Mucosa of stomach (tissue), 1 donor: ENCODE data around the gene INO80B.
"Not testable (repeated sequence)": the region's sequence is repeated elsewhere in the genome, so short reads cannot be mapped to it uniquely, and the experiment has no call there.

ENCODE experiments used
- H3K27me3 ChIP-seq: one replicate; pipeline ENCODE4 v1.7.0; 2013; ENCODE audit warnings: mild to moderate bottlenecking, low read length; ENCODE audit not compliant: control insufficient read depth, insufficient read depth
- H3K36me3 ChIP-seq: one replicate; pipeline ENCODE4 v1.7.0; 2013; ENCODE audit warnings: low read length; ENCODE audit not compliant: control insufficient read depth, insufficient read depth
- H3K4me1 ChIP-seq: one replicate; pipeline ENCODE4 v1.7.0; 2013; ENCODE audit warnings: mild to moderate bottlenecking, low read length; ENCODE audit not compliant: control insufficient read depth, insufficient read depth
- H3K4me3 ChIP-seq: one replicate; pipeline ENCODE4 v1.7.0; 2013; ENCODE audit warnings: low read length
- H3K9ac ChIP-seq: one replicate; pipeline ENCODE4 v1.7.0; 2013; ENCODE audit warnings: mild to moderate bottlenecking, low read length, moderate library complexity
- H3K9me3 ChIP-seq: one replicate; pipeline ENCODE4 v1.7.0; 2013; ENCODE audit warnings: mild to moderate bottlenecking, low read length, moderate library complexity; ENCODE audit not compliant: control insufficient read depth
- donor health status: Pancreatic carcinoma.

The INO80B gene

GRCh38 chr2:74419345-74419744 is 35.5 kb upstream of the INO80B start:
- Histone ChIP-seq H3K4me1 (peaks cover 32% of the 10 kb centered on the region), H3K36me3 (no peaks in the 10 kb centered on the region), H3K9me3 (no peaks in the 10 kb centered on the region), H3K9ac (no peak overlapping the region), H3K27me3 (peaks cover 10% of the 10 kb centered on the region), H3K4me3 (no peak overlapping the region)

GRCh38 chr2:74420006-74420405 is 34.9 kb upstream of the INO80B start:
- no peaks in the 10 kb centered on the region for H3K36me3 ChIP-seq
- H3K9ac ChIP-seq: no peak overlapping the region
- no peak overlapping the region for H3K4me3 ChIP-seq
- H3K4me1 ChIP-seq: peaks cover 26% of the 10 kb centered on the region
- H3K27me3 ChIP-seq: peaks cover 8% of the 10 kb centered on the region
- no peaks in the 10 kb centered on the region for H3K9me3 ChIP-seq

GRCh38 chr2:74420443-74421103 is 34.3 kb upstream of the INO80B start:
- Histone ChIP-seq H3K4me1 (peaks cover 20% of the 10 kb centered on the region), H3K4me3 (peak overlapping the region; percentile 49), H3K9ac (peak overlapping the region; percentile 80)

GRCh38 chr2:74421221-74421870 is 33.5 kb upstream of the INO80B start, which contains the start of the genes C2orf81 and WDR54:
TSS of gene C2orf81 (minus strand) at chr2:74421619. CDS start at chr2:74421560, 59 bp downstream.
TSS of gene WDR54 (plus strand) at chr2:74421730. CDS start at chr2:74422154, 424 bp downstream.
- Histone ChIP-seq H3K4me1 (peaks cover 13% of the 10 kb centered on the region), H3K9me3 (no peaks in the 10 kb centered on the region), H3K9ac (peak within 1 kb of the TSS; percentile 80), H3K27me3 (no peaks in the 10 kb centered on the region), H3K36me3 (no peaks in the 10 kb centered on the region), H3K4me3 (peak within 1 kb of the TSS; percentile 49)

More at GRCh38 chr2:74420443-74421103, 34.3 kb upstream of the INO80B start:
- H3K27me3 ChIP-seq, H3K9me3 ChIP-seq, H3K36me3 ChIP-seq: not testable (repeated sequence)

GRCh38 chr2:74423231-74424095 is 31.4 kb upstream of the INO80B start:
- no peaks in the 10 kb centered on the region for H3K9me3 ChIP-seq
- H3K9ac ChIP-seq: no peak overlapping the region
- no peaks in the 10 kb centered on the region for H3K36me3 ChIP-seq
- H3K4me1 ChIP-seq: peaks cover 13% of the 10 kb centered on the region
- no peaks in the 10 kb centered on the region for H3K27me3 ChIP-seq
- no peak overlapping the region for H3K4me3 ChIP-seq

GRCh38 chr2:74424139-74424992 is 30.5 kb upstream of the INO80B start:
- Histone ChIP-seq H3K36me3 (no peaks in the 10 kb centered on the region), H3K27me3 (no peaks in the 10 kb centered on the region), H3K9me3 (no peaks in the 10 kb centered on the region), H3K4me1 (peaks cover 17% of the 10 kb centered on the region), H3K4me3 (no peak overlapping the region), H3K9ac (no peak overlapping the region)

- no peaks in the 10 kb centered on the region for H3K27me3 ChIP-seq
- peaks cover 1% of the 10 kb centered on the region for H3K36me3 ChIP-seq
- H3K4me3 ChIP-seq: no peak overlapping the region
- peaks cover 23% of the 10 kb centered on the region for H3K4me1 ChIP-seq
- H3K9ac ChIP-seq: no peak overlapping the region
- no peaks in the 10 kb centered on the region for H3K9me3 ChIP-seq
Measured at GRCh38 chr2:74424995-74425406, 29.9 kb upstream of the INO80B start.

GRCh38 chr2:74425523-74425922 is 29.4 kb upstream of the INO80B start:
- peaks cover 28% of the 10 kb centered on the region for H3K4me1 ChIP-seq
- H3K27me3 ChIP-seq: no peaks in the 10 kb centered on the region
- H3K9me3 ChIP-seq: no peaks in the 10 kb centered on the region
- no peak overlapping the region for H3K9ac ChIP-seq
- peaks cover 5% of the 10 kb centered on the region for H3K36me3 ChIP-seq
- no peak overlapping the region for H3K4me3 ChIP-seq

- Histone ChIP-seq H3K4me3 (no peak overlapping the region), H3K27me3 (no peaks in the 10 kb centered on the region), H3K36me3 (peaks cover 5% of the 10 kb centered on the region), H3K9ac (no peak overlapping the region), H3K4me1 (peaks cover 23% of the 10 kb centered on the region), H3K9me3 (no peaks in the 10 kb centered on the region)
Measured at GRCh38 chr2:74426181-74426758, 28.6 kb upstream of the INO80B start.

GRCh38 chr2:74427551-74427950 is 27.3 kb upstream of the INO80B start:
- no peak overlapping the region for H3K4me3 ChIP-seq
- no peaks in the 10 kb centered on the region for H3K9me3 ChIP-seq
- no peak overlapping the region for H3K9ac ChIP-seq
- peaks cover 5% of the 10 kb centered on the region for H3K36me3 ChIP-seq
- H3K27me3 ChIP-seq: no peaks in the 10 kb centered on the region
- H3K4me1 ChIP-seq: peaks cover 16% of the 10 kb centered on the region

- H3K4me3 ChIP-seq: no peak overlapping the region
- no peak overlapping the region for H3K9ac ChIP-seq
- no peaks in the 10 kb centered on the region for H3K9me3 ChIP-seq
- H3K36me3 ChIP-seq: peaks cover 5% of the 10 kb centered on the region
- peaks cover 16% of the 10 kb centered on the region for H3K4me1 ChIP-seq
- H3K27me3 ChIP-seq: no peaks in the 10 kb centered on the region
Measured at GRCh38 chr2:74428675-74429074, 26.2 kb upstream of the INO80B start.
